ENCODE measurements around the gene SSH2. TPM values are rescaled to one million over a fixed set of nuclear protein-coding genes. Genes with fewer than 3 reads are reported as not detected.

SSH2 gene
- total RNA-seq, 1 donor from 2014 or later: 37.6 TPM

- Histone ChIP-seq H3K9me3 (no peaks in the 10 kb centered on the region), H3K27me3 (no peaks in the 10 kb centered on the region), H3K4me1 (no peaks in the 10 kb centered on the region), H3K27ac (no peak overlapping the region), H3K4me3 (no peak overlapping the region), H3K36me3 (no peaks in the 10 kb centered on the region)
- no peak for DNase-seq (ENCODE audit: extremely low spot score in 2 of 2)
- intact Hi-C loops (cut with DNase I): no loop called here
- TF ChIP-seq POLR2A (IDR thresholded peaks at IDR 0.05) (no peak), CTCF (IDR thresholded peaks at IDR 0.05) (no peak), POLR2AphosphoS5 (IDR thresholded peaks at IDR 0.05; ENCODE audit: insufficient read depth in 1 of 2, low read depth in 1 of 2) (no peak)
These were observed 81.3 kb downstream of the SSH2 start for GRCh38 chr17:29848737-29849136.

- TF ChIP-seq CTCF (IDR thresholded peaks at IDR 0.05): no peak
- TF ChIP-seq POLR2A (IDR thresholded peaks at IDR 0.05): no peak
- TF ChIP-seq POLR2AphosphoS5 (IDR thresholded peaks at IDR 0.05; ENCODE audit: insufficient read depth in 1 of 2, low read depth in 1 of 2): no peak
- Histone ChIP-seq H3K36me3 (no peaks in the 10 kb centered on the region), H3K9me3 (no peaks in the 10 kb centered on the region), H3K27me3 (no peaks in the 10 kb centered on the region), H3K4me3 (no peak overlapping the region), H3K4me1 (no peaks in the 10 kb centered on the region), H3K27ac (no peak overlapping the region)
- intact Hi-C loops (cut with DNase I): no loop called here
- DNase-seq (ENCODE audit: extremely low spot score in 2 of 2): no peak
These were observed 82.3 kb downstream of the SSH2 start for GRCh38 chr17:29847527-29848400.

- no peaks in the 10 kb centered on the region for H3K9me3 ChIP-seq
- DNase-seq (ENCODE audit: extremely low spot score in 2 of 2): no peak
- no peak overlapping the region for H3K4me3 ChIP-seq
- H3K36me3 ChIP-seq: no peaks in the 10 kb centered on the region
- intact Hi-C loops (cut with DNase I): no loop called here
- H3K4me1 ChIP-seq: no peaks in the 10 kb centered on the region
- no peak overlapping the region for H3K27ac ChIP-seq
- H3K27me3 ChIP-seq: no peaks in the 10 kb centered on the region
- TF ChIP-seq CTCF (IDR thresholded peaks at IDR 0.05) (no peak), POLR2AphosphoS5 (IDR thresholded peaks at IDR 0.05; ENCODE audit: insufficient read depth in 1 of 2, low read depth in 1 of 2) (no peak), POLR2A (IDR thresholded peaks at IDR 0.05) (no peak)
These were observed 82.9 kb downstream of the SSH2 start for GRCh38 chr17:29847118-29847517.

GRCh38 chr17:29846298-29846697, 83.7 kb downstream of the SSH2 start:
- TF ChIP-seq POLR2AphosphoS5 (IDR thresholded peaks at IDR 0.05; ENCODE audit: insufficient read depth in 1 of 2, low read depth in 1 of 2) (no peak), CTCF (IDR thresholded peaks at IDR 0.05) (no peak), POLR2A (IDR thresholded peaks at IDR 0.05) (no peak)
- no peaks in the 10 kb centered on the region for H3K36me3 ChIP-seq
- no peak overlapping the region for H3K27ac ChIP-seq
- H3K4me1 ChIP-seq: no peaks in the 10 kb centered on the region
- H3K27me3 ChIP-seq: no peaks in the 10 kb centered on the region
- intact Hi-C loops (cut with DNase I): no loop called here
- H3K9me3 ChIP-seq: no peaks in the 10 kb centered on the region
- no peak for DNase-seq (ENCODE audit: extremely low spot score in 2 of 2)
- no peak overlapping the region for H3K4me3 ChIP-seq

GRCh38 chr17:29844339-29845048, 85.5 kb downstream of the SSH2 start:
- intact Hi-C loops (cut with DNase I): no loop called here
- DNase-seq (ENCODE audit: extremely low spot score in 2 of 2): no peak
- Histone ChIP-seq H3K27me3 (no peaks in the 10 kb centered on the region), H3K4me3 (no peak overlapping the region), H3K9me3 (no peaks in the 10 kb centered on the region), H3K27ac (no peak overlapping the region), H3K4me1 (no peaks in the 10 kb centered on the region), H3K36me3 (no peaks in the 10 kb centered on the region)
- no peak for TF ChIP-seq CTCF (IDR thresholded peaks at IDR 0.05)
- TF ChIP-seq POLR2AphosphoS5 (IDR thresholded peaks at IDR 0.05; ENCODE audit: insufficient read depth in 1 of 2, low read depth in 1 of 2): no peak
- TF ChIP-seq POLR2A (IDR thresholded peaks at IDR 0.05): no peak
